Gastroesophageal sphincter (tissue), 4 donors: ENCODE measurements around the gene ADAMTS7. TPM values are rescaled to one million over a fixed set of nuclear protein-coding genes. Genes with fewer than 3 reads are reported as not detected.

ENCODE experiments used
- ATAC-seq: fragments of 150-250 bp; one replicate; pipeline ENCODE4 v1.9.1; 2016; ENCODE audit warnings: mild to moderate bottlenecking, moderate library complexity
- H3K27ac ChIP-seq, 4 donors: fragments of 200-600 bp; sonication (generic) in 3 of 4; 1 replicate in 3 of 4; 2 replicates in 1 of 4; pipeline ENCODE4 v1.5.1; 2016 to 2019
- H3K27me3 ChIP-seq: fragments of 200-600 bp; sonication (generic); one replicate; pipeline ENCODE4 v1.5.1; 2019
- H3K36me3 ChIP-seq, 2 donors: fragments of 200-600 bp; sonication (generic); one replicate each; pipeline ENCODE4 v1.5.1; 2019; ENCODE audit warnings: control low read depth in 1 of 2
- H3K4me1 ChIP-seq, 3 donors: fragments of 200-600 bp; sonication (generic); 1 replicate in 2 of 3; 2 replicates in 1 of 3; pipeline ENCODE4 v1.5.1; 2016 to 2019; ENCODE audit warnings: control low read depth in 2 of 3
- H3K4me3 ChIP-seq, 2 donors: fragments of 200-600 bp; sonication (generic); one replicate each; pipeline ENCODE4 v1.5.1; 2019; ENCODE audit warnings: mild to moderate bottlenecking in 1 of 2, moderate library complexity in 1 of 2
- H3K9me3 ChIP-seq, 3 donors: fragments of 200-600 bp; sonication (generic); one replicate each; pipeline ENCODE4 v1.5.1; 2017 to 2019; ENCODE audit warnings: control low read depth in 2 of 3
- CTCF ChIP-seq, 4 experiments: fragments of 200-600 bp in 2 of 4; fragments of 450-650 bp in 2 of 4; sonication (generic) in 1 of 4; IDR thresholded peaks; one replicate each; pipeline ENCODE4 v1.5.1; 2017 to 2019; ENCODE audit warnings: antibody characterized with exemption in 4 of 4, mild to moderate bottlenecking in 2 of 4, moderate library complexity in 2 of 4
- EP300 ChIP-seq: sonication (generic); formaldehyde crosslinking; IDR thresholded peaks from one replicate; pipeline ENCODE4 v1.6.1; 2017; ENCODE audit warnings: antibody characterized with exemption, mild to moderate bottlenecking
- POLR2A ChIP-seq, 2 donors: fragments of 450-650 bp; IDR thresholded peaks; one replicate each; pipeline ENCODE4 v1.6.1; 2017; ENCODE audit warnings: antibody characterized with exemption in 2 of 2, mild to moderate bottlenecking in 2 of 2, moderate library complexity in 1 of 2
- POLR2AphosphoS5 ChIP-seq: sonication (generic); formaldehyde crosslinking; IDR thresholded peaks from one replicate; pipeline ENCODE4 v1.6.1; 2017; ENCODE audit warnings: antibody characterized with exemption
- WGBS, 2 donors: methylation state at CpG; one replicate each; pipeline ENCODE4 v1.1.5; 2018; ENCODE audit warnings: low coverage in 1 of 2; 5-methylcytosine and 5-hydroxymethylcytosine counted together
- total RNA-seq, 4 donors: library from RNA; depleted of rRNA; stranded (reverse); fragments of >200 nt; gene quantifications; one replicate each; pipeline ENCODE4 v1.1.0, GENCODE V29; 2016

Gene ADAMTS7
- total RNA-seq = 1 to 10 TPM; 2.6 to 9.7 (median 4.4) TPM

GRCh38 chr15:78811124-78811824 is at the start of gene ADAMTS7:
ADAMTS7 (minus strand) TSS chr15:78811464; CDS start chr15:78811220, 244 bp downstream.
- H3K27me3 ChIP-seq = no peaks in the 10 kb centered on the region
- TF ChIP-seq CTCF (IDR thresholded peaks at IDR 0.05) (peak in 3 of 4 experiments; percentile 58 to 87 (median 77)), EP300 (no peak), POLR2A (IDR thresholded peaks at IDR 0.05) (no peak)
- H3K4me3 ChIP-seq = peak within 1 kb of the TSS; percentile 52 to 78
- no peaks in the 10 kb centered on the region for H3K36me3 ChIP-seq
- no peaks in the 10 kb centered on the region for H3K9me3 ChIP-seq
- H3K4me1 ChIP-seq = peaks cover 0 to 26% (median 7%) of the 10 kb centered on the region in 3 donors
- peak; percentile 93 for ATAC-seq
- 0% methylated on average over 1 of the region's 73 CpGs; no CpG with 5 or more reads in 1 of the 2 donors for WGBS, 2 donors
- H3K27ac ChIP-seq = peak within 1 kb of the TSS; percentile 24 to 87 (median 70)

GRCh38 chr15:78859971-78860719 is 48.9 kb upstream of the ADAMTS7 start:
- peak; percentile 83 for ATAC-seq
- peak; percentile 18 to 71 (median 64) for TF ChIP-seq CTCF (IDR thresholded peaks at IDR 0.05)
- TF ChIP-seq POLR2AphosphoS5 = peak; percentile 77
- no peak for TF ChIP-seq POLR2A (IDR thresholded peaks at IDR 0.05)
- H3K9me3 ChIP-seq = no peaks in the 10 kb centered on the region
- no peaks in the 10 kb centered on the region for H3K27me3 ChIP-seq
- peak overlapping the region; percentile 50 to 71 for H3K4me3 ChIP-seq
- H3K4me1 ChIP-seq = peaks cover 0 to 7% (median 0%) of the 10 kb centered on the region in 3 donors
- no peaks in the 10 kb centered on the region for H3K36me3 ChIP-seq
- WGBS, 2 donors = 1% methylated on average over 16 to 27 of the region's 28 CpGs
- peak overlapping the region; percentile 70 to 81 (median 79) for H3K27ac ChIP-seq

- Histone ChIP-seq H3K27ac (peak overlapping the region in 1 of 4 donors; percentile 4), H3K36me3 (no peaks in the 10 kb centered on the region), H3K4me3 (no peak overlapping the region), H3K4me1 (peaks cover 0 to 17% (median 0%) of the 10 kb centered on the region in 3 donors), H3K27me3 (no peaks in the 10 kb centered on the region), H3K9me3 (no peaks in the 10 kb centered on the region)
- peak; percentile 37 for TF ChIP-seq POLR2AphosphoS5
- no peak for TF ChIP-seq EP300
- WGBS, 2 donors = 42 to 44% methylated on average over 4 of the region's 4 CpGs
- no peak for ATAC-seq
Observed at GRCh38 chr15:78855746-78856145, 44.5 kb upstream of the ADAMTS7 start.

GRCh38 chr15:78854833-78855372 is 43.6 kb upstream of the ADAMTS7 start:
- H3K9me3 ChIP-seq = no peaks in the 10 kb centered on the region
- WGBS, 2 donors = 83 to 89% methylated on average over 1 of the region's 2 CpGs
- H3K36me3 ChIP-seq = no peaks in the 10 kb centered on the region
- TF ChIP-seq CTCF (IDR thresholded peaks at IDR 0.05) = no peak
- no peak for TF ChIP-seq POLR2AphosphoS5
- no peak for TF ChIP-seq POLR2A (IDR thresholded peaks at IDR 0.05)
- no peak for TF ChIP-seq EP300
- peaks cover 0 to 18% (median 0%) of the 10 kb centered on the region in 3 donors for H3K4me1 ChIP-seq
- ATAC-seq = no peak
- no peak overlapping the region for H3K4me3 ChIP-seq
- no peaks in the 10 kb centered on the region for H3K27me3 ChIP-seq
- H3K27ac ChIP-seq = no peak overlapping the region

- Histone ChIP-seq H3K27me3 (no peaks in the 10 kb centered on the region), H3K4me1 (peaks cover 0 to 12% (median 0%) of the 10 kb centered on the region in 3 donors), H3K27ac (no peak overlapping the region), H3K9me3 (no peaks in the 10 kb centered on the region), H3K36me3 (no peaks in the 10 kb centered on the region), H3K4me3 (no peak overlapping the region)
- WGBS, 2 donors = 92 to 97% methylated on average over 4 to 6 of the region's 6 CpGs
- no peak for ATAC-seq
- TF ChIP-seq POLR2AphosphoS5 (no peak), POLR2A (IDR thresholded peaks at IDR 0.05) (no peak), CTCF (IDR thresholded peaks at IDR 0.05) (no peak), EP300 (no peak)
Observed at GRCh38 chr15:78853500-78853899, 42.2 kb upstream of the ADAMTS7 start.
